Activated B cell treated with CpG ODN at 0.5 μM for 24 hours (primary cell): ENCODE data around the gene RAB24. TPM values are rescaled to one million over a fixed set of nuclear protein-coding genes. Genes with fewer than 3 reads are reported as not detected.
A peak's percentile ranks its signal among the peaks of the same experiment; 100 is the strongest.

Experiments
- ATAC-seq: fragments of 200-7000 bp; cut with Tn5 transposase; one replicate; pipeline ENCODE4 v1.10.0; 2021; ENCODE audit warnings: low read depth, mild to moderate bottlenecking, moderate library complexity
- CTCF ChIA-PET: fragments of 350-600 bp; sonication (Branson Sonifier 250); formaldehyde crosslinking; loops from one replicate; lab custom pipeline; 2021; ENCODE audit warnings: antibody characterized with exemption; lab: Charles Lee
- POLR2A ChIA-PET: fragments of 350-600 bp; sonication (Branson Sonifier 250); formaldehyde crosslinking; loops from one replicate; lab custom pipeline; 2021; ENCODE audit warnings: antibody characterized with exemption; lab: Charles Lee
- DNase-seq: peaks from one replicate; pipeline ENCODE4 v3.0.0; 2022
- H3K27ac Mint-ChIP-seq: one replicate; pipeline ENCODE4 v1.8.0; 2020; ENCODE audit warnings: mixed read lengths
- H3K27me3 Mint-ChIP-seq: one replicate; pipeline ENCODE4 v1.8.0; 2021; ENCODE audit warnings: mixed read lengths
- H3K36me3 Mint-ChIP-seq: one replicate; pipeline ENCODE4 v1.8.0; 2021; ENCODE audit warnings: low read depth, mixed read lengths
- H3K4me1 Mint-ChIP-seq: one replicate; pipeline ENCODE4 v1.8.0; 2021; ENCODE audit warnings: mixed read lengths
- H3K4me3 Mint-ChIP-seq: one replicate; pipeline ENCODE4 v1.8.0; 2020; ENCODE audit warnings: mild to moderate bottlenecking, mixed read lengths
- H3K9me3 Mint-ChIP-seq: one replicate; pipeline ENCODE4 v1.8.0; 2020; ENCODE audit warnings: mixed read lengths
- intact Hi-C: fragments of 100-400 bp; cut with micrococcal nuclease; formaldehyde crosslinking; loops from one replicate; pipeline ENCODE4 v1.15.1; 2024
- total RNA-seq: library from RNA; stranded (reverse); gene quantifications from 2 replicates; pipeline ENCODE4 v1.2.3, GENCODE V29; 2022
- TF ChIP-seq, protein P1 (sequence below): fragments of 200-600 bp; IDR thresholded peaks from one replicate; pipeline ENCODE4 v1.8.0; 2022; ENCODE audit warnings: antibody characterized with exemption, mild to moderate bottlenecking

Gene RAB24
- total RNA-seq, 1 donor from 2014 or later: 35.6 TPM

DNA sequence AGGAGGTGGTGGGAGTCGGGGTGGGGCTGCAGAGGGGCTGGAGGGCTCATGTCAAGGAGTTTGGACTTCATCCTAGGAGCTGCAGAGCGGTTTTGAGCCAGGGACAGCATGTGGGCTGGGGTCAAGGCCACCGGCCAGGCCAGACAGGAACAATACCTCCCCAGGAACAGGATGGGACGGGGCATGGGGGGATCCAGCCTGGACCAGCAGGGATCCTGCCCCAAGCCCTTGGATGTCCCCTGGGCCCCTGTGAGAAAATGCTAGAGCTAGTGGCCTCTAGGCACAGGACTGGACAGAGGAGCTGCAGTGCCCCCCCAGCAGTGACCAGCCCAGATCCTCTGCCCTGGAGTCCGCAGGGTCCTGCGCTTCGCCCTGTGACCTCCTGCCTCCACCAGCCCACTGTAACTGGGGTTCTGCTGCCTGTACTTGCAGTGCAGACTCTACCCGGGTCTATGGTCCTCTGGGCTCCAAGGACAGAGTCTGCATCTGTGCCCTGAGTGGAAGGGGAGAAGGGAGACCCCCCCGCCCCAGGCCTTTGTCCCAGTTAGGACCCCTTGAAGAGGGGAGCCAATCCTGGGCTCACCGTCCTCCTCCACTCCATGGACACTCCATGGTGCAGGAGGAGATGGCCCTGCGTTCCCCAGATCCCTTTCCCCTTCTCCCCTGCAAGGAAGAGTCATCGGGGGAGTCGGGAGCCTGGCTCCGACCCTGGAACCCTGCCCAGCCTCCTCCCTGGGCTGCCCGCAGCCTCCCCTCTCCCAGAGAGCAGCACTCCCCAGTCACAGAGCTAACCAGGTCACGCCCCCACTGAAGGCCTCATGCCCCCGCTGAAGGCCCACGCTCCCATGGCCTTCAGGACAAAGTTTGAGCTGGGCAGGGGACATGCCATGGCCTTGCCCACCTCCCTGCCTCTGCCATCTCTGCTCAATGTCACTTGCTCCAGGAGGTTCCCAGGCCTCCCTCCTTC lies 11.1 kb upstream of the RAB24 start:
- H3K27ac Mint-ChIP-seq: no peak overlapping the region
- H3K27me3 Mint-ChIP-seq: no peaks in the 10 kb centered on the region
- H3K36me3 Mint-ChIP-seq: no peaks in the 10 kb centered on the region
- ATAC-seq (no peak), DNase-seq (no peak)
- peaks cover 34% of the 10 kb centered on the region for H3K4me1 Mint-ChIP-seq
- POLR2A ChIA-PET: no interaction called here
- intact Hi-C loops: loop anchor here (5.0 kb wide), 1 partner anchor 838 kb away; the partner anchor contains the start of gene NHP2
- H3K4me3 Mint-ChIP-seq: no peak overlapping the region
- CTCF ChIA-PET: interaction anchor here (0.6 kb wide), 1 partner anchor 9 kb away, joined by 3 read pairs; no protein-coding TSS in a partner anchor
- H3K9me3 Mint-ChIP-seq: no peaks in the 10 kb centered on the region
- TF ChIP-seq, protein P1, sequence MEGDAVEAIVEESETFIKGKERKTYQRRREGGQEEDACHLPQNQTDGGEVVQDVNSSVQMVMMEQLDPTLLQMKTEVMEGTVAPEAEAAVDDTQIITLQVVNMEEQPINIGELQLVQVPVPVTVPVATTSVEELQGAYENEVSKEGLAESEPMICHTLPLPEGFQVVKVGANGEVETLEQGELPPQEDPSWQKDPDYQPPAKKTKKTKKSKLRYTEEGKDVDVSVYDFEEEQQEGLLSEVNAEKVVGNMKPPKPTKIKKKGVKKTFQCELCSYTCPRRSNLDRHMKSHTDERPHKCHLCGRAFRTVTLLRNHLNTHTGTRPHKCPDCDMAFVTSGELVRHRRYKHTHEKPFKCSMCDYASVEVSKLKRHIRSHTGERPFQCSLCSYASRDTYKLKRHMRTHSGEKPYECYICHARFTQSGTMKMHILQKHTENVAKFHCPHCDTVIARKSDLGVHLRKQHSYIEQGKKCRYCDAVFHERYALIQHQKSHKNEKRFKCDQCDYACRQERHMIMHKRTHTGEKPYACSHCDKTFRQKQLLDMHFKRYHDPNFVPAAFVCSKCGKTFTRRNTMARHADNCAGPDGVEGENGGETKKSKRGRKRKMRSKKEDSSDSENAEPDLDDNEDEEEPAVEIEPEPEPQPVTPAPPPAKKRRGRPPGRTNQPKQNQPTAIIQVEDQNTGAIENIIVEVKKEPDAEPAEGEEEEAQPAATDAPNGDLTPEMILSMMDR: no peak

DNA sequence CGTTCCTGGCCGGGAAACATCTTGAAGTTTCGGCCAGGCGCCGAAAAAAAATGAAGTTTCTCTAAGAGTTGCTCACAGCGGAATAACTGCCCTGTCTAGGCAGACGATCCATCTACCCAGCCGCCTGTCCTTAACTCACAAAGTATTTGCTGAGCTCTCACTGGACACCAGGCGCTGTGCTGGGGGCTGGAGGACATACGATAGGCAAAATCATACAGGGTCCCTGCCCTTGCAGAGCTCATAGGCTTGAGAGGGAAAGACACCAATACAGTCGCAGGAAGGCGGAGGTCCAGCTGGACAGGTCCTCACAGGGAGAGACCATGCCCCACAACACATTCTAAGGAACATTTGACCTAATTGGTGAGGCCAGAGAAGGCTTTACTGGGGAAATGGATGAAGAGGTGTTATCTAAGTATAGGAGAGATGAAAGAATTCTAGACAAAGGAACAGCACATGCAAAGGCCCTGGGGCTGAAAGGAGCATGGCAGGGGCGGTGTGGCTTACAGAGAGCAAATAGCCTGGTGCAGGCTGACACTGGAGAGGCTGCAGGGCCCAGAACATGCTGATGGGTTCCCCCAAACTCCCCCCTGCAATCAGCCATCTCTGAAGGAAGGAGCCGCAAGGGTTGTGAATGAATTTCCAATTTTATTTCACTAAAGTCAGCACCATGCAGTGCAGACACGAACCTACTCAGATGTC lies 10.2 kb upstream of the RAB24 start:
- no peak overlapping the region for H3K27ac Mint-ChIP-seq
- peaks cover 43% of the 10 kb centered on the region for H3K4me1 Mint-ChIP-seq
- ATAC-seq: no peak
- POLR2A ChIA-PET: interaction anchor here (1.6 kb wide), 1 partner anchor 17 kb away, joined by 3 read pairs; no protein-coding TSS in a partner anchor
- no peaks in the 10 kb centered on the region for H3K9me3 Mint-ChIP-seq
- intact Hi-C loops: loop anchor here (2.0 to 5.0 kb wide), 2 partner anchors 43 to 839 kb away; partner anchors contain the start of genes NHP2 and RGS14
- no peak overlapping the region for H3K4me3 Mint-ChIP-seq
- CTCF ChIA-PET: no interaction called here
- H3K36me3 Mint-ChIP-seq: no peaks in the 10 kb centered on the region
- no peaks in the 10 kb centered on the region for H3K27me3 Mint-ChIP-seq
- TF ChIP-seq, protein P1: no peak
- DNase-seq: no peak

DNA sequence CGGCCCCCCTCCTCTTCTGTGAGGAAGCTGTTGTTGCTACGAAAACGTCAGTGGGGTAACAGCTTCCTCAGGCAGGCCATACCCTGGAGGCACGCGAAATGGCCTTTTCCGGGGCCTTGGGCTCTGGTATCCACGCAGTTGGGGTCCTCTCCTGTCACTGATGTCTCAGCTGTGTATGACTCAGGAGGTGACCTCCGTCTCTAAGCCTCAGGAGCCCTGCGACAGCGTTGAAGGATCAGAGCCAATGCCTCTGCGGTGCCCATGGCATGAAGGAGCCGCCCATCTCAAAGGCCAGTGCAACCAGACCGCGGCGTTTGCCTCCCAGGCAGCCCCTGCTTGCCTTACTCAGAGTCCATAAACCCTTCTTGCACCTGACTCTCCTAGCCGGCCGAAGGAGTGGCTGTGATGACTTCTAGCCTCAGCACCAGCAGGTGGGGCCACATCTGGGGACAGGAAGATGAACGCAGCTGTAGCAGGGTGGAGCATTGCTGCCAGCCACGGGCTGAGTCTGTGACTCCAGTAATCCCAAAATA lies 9.2 kb upstream of the RAB24 start:
- Mint-ChIP-seq H3K4me1 (peaks cover 36% of the 10 kb centered on the region), H3K4me3 (peak overlapping the region; percentile 77), H3K27me3 (no peaks in the 10 kb centered on the region), H3K9me3 (no peaks in the 10 kb centered on the region), H3K27ac (no peak overlapping the region), H3K36me3 (no peaks in the 10 kb centered on the region)
- ChIA-PET POLR2A (interaction anchor here (0.5 to 1.6 kb wide), 6 partner anchors 11 to 750 kb away, joined by 3 to 12 read pairs (median 4); partner anchors contain the start of gene LMAN2), CTCF (no interaction called here)
- intact Hi-C loops: loop anchor here (1.0 to 5.0 kb wide), 5 partner anchors 9 to 840 kb away; partner anchors contain the start of genes GRK6, LMAN2, NHP2 and PRELID1
- ATAC-seq: no peak
- TF ChIP-seq, protein P1: no peak
- DNase-seq: no peak

DNA sequence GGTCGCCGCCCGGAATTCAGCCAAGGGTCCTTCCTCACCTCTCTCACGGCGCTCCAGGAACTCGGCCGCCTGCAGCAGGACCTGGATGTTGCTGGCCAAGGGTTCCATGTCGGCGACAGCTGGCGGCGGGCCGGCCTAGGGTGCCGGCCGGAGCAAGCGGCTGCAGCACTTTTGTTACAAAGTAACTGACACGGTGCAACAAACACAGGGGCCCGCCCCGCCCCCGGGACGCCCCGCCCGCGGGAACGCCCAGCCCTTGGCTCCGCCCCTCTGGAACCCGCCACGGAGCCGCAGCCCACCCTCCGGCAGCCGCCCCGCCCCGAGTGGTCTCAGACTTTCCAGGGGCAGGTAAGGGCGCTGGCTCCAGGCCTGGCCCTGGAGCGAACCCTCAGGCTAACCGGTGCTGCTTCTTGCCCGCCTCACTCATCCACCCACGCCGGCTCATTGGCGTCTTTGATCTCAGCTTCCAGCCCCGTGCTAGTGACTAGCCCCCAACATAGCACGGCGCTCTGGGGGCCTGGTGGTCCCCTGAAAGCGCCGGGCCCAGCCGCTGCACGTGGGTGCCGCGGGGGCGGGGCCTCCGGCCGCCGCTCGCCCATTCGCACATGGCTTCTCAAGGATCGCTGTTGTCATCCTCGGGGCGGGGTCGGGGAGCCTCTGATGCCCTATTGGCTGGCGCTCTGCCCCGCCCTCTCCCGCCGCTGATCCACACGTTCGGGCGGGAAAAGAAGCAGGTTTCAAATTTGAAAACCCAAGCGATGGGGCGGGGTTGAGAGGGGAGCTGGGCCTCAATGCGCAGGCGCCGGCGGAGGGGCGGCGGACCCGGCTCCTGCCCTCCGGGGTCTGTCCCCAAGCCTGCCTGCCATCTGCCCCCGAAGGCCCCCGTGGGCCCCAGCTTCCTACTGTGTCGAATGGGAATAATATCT lies 8.5 kb upstream of the RAB24 start, which contains the start of gene MXD3:
Gene MXD3 (minus strand): TSS at position 176 of the 926 bp plus-strand sequence. CDS start 68 bp downstream, at position 108.
- Mint-ChIP-seq H3K36me3 (peaks cover 2% of the 10 kb centered on the region), H3K27ac (peak within 1 kb of the TSS; percentile 47), H3K9me3 (no peaks in the 10 kb centered on the region), H3K4me1 (peaks cover 38% of the 10 kb centered on the region), H3K4me3 (peak within 1 kb of the TSS; percentile 80), H3K27me3 (no peaks in the 10 kb centered on the region)
- DNase-seq (peak; percentile 89), ATAC-seq (peak; percentile 90)
- intact Hi-C loops: loop anchor here (1.0 to 5.0 kb wide), 8 partner anchors 9 to 840 kb away; partner anchors contain the start of genes GRK6, LMAN2, NHP2 and PDLIM7
- ChIA-PET POLR2A (interaction anchor here (0.5 to 1.6 kb wide), 6 partner anchors 10 to 750 kb away, joined by 3 to 12 read pairs (median 4); partner anchors contain the start of gene LMAN2), CTCF (no interaction called here)
- TF ChIP-seq, protein P1: no peak
